ENCODE measurements around the gene CARHSP1.
A peak's percentile ranks its signal among the peaks of the same experiment; 100 is the strongest.

CARHSP1 gene

DNA sequence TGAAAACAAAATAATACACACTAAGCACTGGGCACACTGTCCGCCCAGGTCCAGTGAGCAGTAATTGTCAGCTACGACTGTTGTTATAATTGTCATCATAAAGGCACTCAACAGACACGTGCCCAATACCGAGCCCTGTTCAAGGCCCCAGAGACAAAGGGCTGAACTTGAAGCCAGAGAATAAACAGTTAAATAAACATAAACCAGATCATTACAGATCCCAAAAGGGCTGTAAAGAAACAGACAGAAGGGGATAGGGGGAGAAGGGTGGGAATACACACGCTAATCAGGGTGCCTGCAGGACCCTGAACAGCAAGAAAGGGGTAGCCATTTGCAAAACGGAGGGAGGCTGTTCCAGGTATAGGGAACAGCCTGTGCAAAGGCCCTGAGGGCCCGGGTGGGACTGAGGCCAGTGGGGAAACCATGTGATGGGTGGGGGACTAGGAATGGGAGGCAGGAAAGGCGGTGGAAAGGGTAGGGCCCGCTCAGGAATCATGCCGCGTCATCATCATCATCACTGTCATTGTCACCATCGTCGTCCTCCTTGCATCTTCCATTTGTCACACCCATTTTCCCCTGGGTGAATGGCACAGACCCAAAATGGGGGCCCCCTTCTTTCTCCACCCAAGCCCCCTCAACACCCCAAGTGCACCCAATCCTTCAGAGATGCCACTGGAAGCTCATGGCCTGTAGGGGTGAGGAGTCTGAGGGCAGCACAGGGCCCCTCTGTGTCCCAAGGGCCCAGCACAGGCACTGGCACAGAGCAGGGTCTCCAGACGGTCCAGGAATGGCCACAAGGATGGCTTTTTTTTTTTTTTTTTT, 6.3 kb downstream of the CARHSP1 start:
- peaks cover 7% of the 10 kb centered on the region for H3K4me1 ChIP-seq
- no peak overlapping the region for H3K4me3 ChIP-seq (ENCODE audit: low read depth, low read length)
- H2AFZ ChIP-seq, result no peak overlapping the region
- H3K36me3 ChIP-seq (ENCODE audit: control insufficient read depth, insufficient read depth, low read length), result no peaks in the 10 kb centered on the region
- H3K79me2 ChIP-seq, result peaks cover 4% of the 10 kb centered on the region
- H3K9me3 ChIP-seq (ENCODE audit: control insufficient read depth, low read length), result no peaks in the 10 kb centered on the region
- H3K27me3 ChIP-seq (ENCODE audit: control insufficient read depth, insufficient read depth, low read length), result no peaks in the 10 kb centered on the region
- no peak for TF ChIP-seq CTCF (IDR thresholded peaks at IDR 0.05)
- H3K4me2 ChIP-seq (ENCODE audit: low read length), result no peak overlapping the region
- no peak overlapping the region for H3K9ac ChIP-seq
- H3K27ac ChIP-seq, result peak overlapping the region; percentile 50

- H3K4me1 ChIP-seq, result peaks cover 7% of the 10 kb centered on the region
- no peak for TF ChIP-seq CTCF (IDR thresholded peaks at IDR 0.05)
- no peak overlapping the region for H3K9ac ChIP-seq
- peak overlapping the region; percentile 50 for H3K27ac ChIP-seq
- no peaks in the 10 kb centered on the region for H3K27me3 ChIP-seq (ENCODE audit: control insufficient read depth, insufficient read depth, low read length)
- no peaks in the 10 kb centered on the region for H3K36me3 ChIP-seq (ENCODE audit: control insufficient read depth, insufficient read depth, low read length)
- H3K4me3 ChIP-seq (ENCODE audit: low read depth, low read length), result no peak overlapping the region
- H3K79me2 ChIP-seq, result peaks cover 4% of the 10 kb centered on the region
- H2AFZ ChIP-seq, result no peak overlapping the region
- H3K9me3 ChIP-seq (ENCODE audit: control insufficient read depth, low read length), result no peaks in the 10 kb centered on the region
- H3K4me2 ChIP-seq (ENCODE audit: low read length), result no peak overlapping the region
Measured at GRCh38 chr16:8861563-8862308, 7.1 kb downstream of the CARHSP1 start.

- H3K79me2 ChIP-seq, result peaks cover 4% of the 10 kb centered on the region
- H3K9me3 ChIP-seq (ENCODE audit: control insufficient read depth, low read length), result no peaks in the 10 kb centered on the region
- H3K27me3 ChIP-seq (ENCODE audit: control insufficient read depth, insufficient read depth, low read length), result no peaks in the 10 kb centered on the region
- no peak for TF ChIP-seq CTCF (IDR thresholded peaks at IDR 0.05)
- H3K36me3 ChIP-seq (ENCODE audit: control insufficient read depth, insufficient read depth, low read length), result no peaks in the 10 kb centered on the region
- H3K4me2 ChIP-seq (ENCODE audit: low read length), result no peak overlapping the region
- no peak overlapping the region for H2AFZ ChIP-seq
- H3K4me3 ChIP-seq (ENCODE audit: low read depth, low read length), result no peak overlapping the region
- peaks cover 7% of the 10 kb centered on the region for H3K4me1 ChIP-seq
- H3K27ac ChIP-seq, result no peak overlapping the region
- no peak overlapping the region for H3K9ac ChIP-seq
Measured at GRCh38 chr16:8859913-8860881, 8.6 kb downstream of the CARHSP1 start.

DNA sequence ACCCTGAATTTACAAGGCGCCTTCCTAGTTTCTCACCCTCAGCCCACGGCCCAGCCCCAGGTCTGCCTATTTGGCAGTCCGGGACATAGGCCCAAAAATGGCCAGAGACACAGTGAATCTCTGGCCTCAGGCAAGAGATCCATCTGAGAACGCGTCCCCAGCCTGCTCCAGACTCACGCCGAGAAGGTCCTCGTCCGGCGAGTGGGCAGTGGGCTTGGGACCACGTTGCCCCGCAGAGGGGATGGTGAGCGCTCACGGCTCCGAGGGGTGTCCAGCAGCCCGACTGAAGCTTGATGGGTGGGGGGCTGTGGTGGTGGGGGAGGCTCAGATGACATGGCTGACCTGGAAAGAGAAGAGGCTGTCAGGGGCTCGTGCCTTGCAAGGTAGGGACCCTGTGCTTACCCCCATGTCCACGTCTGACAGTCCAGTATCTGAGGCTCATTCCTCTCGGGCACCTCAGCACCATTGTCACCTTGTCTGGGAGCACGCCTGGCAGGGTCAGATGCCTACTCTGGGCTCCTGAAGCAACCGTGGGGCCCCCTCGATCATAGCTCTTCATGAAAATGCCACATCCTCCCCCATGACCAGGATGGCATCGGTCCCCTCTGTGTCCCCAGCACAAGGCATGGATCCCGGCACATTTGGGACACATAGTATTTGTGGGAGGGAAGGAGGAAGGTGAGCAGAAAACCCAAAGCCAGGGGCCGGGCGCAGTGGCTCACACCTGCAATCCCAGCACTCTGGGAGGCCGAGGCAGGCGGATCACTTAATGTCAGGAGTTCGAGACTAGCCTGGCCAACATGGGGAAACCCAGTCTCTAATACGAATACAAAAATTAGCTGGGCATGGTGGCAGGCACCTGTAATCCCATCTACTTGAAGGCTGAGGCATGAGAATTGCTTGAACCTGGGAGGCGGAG, 9.6 kb downstream of the CARHSP1 start:
- H3K4me1 ChIP-seq, result no peaks in the 10 kb centered on the region
- no peak overlapping the region for H3K4me2 ChIP-seq (ENCODE audit: low read length)
- TF ChIP-seq CTCF (IDR thresholded peaks at IDR 0.05), result no peak
- H3K27ac ChIP-seq, result no peak overlapping the region
- no peak overlapping the region for H2AFZ ChIP-seq
- H3K27me3 ChIP-seq (ENCODE audit: control insufficient read depth, insufficient read depth, low read length), result no peaks in the 10 kb centered on the region
- H3K79me2 ChIP-seq, result peaks cover 4% of the 10 kb centered on the region
- no peaks in the 10 kb centered on the region for H3K36me3 ChIP-seq (ENCODE audit: control insufficient read depth, insufficient read depth, low read length)
- no peak overlapping the region for H3K4me3 ChIP-seq (ENCODE audit: low read depth, low read length)
- H3K9ac ChIP-seq, result no peak overlapping the region
- H3K9me3 ChIP-seq (ENCODE audit: control insufficient read depth, low read length), result no peaks in the 10 kb centered on the region
